NCI-H2081 (cell line): ENCODE results near the gene USP4.

ENCODE experiments used
- DNase-seq, 2 experiments: peaks; one replicate each; lab custom pipeline; 2025; lab: John Stamatoyannopoulos, UW

Gene USP4

DNA sequence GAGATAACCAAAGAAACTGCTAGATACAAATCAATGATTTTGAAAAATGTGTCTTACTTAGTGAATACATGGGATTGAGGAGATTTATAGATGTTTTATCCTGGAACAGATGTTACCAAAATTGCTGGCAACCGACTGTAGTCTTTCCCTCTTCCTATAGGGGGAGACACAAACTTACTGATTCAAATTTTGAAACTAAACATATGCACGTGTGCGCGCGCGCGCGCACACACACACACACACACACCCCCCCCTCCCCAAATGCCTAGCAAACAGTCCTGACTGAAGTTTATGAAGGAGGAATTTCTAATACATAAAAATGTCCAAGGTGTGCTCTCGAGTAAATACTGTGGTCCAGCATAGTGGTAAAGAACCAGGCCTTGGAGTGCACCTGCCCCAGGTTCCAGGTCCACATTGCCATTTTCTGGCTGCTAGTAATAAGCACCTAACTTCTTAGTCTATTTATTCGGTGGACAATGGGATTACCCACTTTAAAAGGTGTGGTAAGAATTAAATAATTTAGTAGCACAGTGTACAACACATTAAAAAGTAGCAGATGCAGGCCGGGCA, 44.3 kb downstream of the USP4 start:
- DNase-seq, result peak in 1 of 2 experiments; percentile 2

- DNase-seq, result no peak
Observed at GRCh38 chr3:49294343-49294742, 45.5 kb downstream of the USP4 start.

DNA sequence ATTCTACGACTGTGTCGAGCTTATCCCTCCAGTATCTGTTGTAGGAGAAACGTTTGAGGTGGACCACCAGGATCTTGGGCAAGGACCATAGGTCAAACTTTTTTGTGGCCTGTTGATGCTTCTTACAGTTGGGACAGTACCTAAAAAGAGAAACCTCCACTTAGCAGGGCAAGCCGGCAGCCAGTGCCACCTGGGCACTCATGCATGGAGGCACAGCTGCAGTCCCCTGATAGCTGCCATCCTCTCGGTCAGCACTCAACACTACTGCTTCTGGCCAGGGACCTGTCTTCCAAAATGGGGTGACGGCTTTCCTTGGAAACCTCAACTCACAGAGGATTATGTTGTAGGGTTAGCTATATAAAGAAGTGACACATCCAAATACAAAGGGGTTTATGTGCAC, 55.9 kb downstream of the USP4 start:
- DNase-seq, result no peak

DNA sequence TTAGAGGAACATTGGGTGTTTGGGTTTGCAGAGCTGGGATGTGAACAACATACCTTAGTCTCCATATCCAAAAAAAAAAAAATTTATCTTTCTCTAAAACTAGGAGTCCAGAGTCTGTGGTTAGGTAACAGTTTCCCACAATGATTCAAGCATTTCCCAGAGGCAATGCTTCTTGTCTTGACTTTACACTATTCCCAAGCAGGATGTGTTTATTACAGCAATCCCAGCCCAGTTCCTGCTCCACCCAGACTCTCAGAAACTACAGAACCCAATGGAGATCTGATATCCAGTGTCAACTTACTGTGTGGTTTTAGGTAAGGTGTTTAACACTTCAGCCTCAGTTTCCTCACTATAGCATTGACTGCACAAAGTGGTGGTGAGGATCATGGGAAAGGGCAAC, 60.5 kb downstream of the USP4 start:
- DNase-seq, result no peak

- no peak for DNase-seq
Observed at GRCh38 chr3:49278548-49278947, 61.3 kb downstream of the USP4 start.

DNA sequence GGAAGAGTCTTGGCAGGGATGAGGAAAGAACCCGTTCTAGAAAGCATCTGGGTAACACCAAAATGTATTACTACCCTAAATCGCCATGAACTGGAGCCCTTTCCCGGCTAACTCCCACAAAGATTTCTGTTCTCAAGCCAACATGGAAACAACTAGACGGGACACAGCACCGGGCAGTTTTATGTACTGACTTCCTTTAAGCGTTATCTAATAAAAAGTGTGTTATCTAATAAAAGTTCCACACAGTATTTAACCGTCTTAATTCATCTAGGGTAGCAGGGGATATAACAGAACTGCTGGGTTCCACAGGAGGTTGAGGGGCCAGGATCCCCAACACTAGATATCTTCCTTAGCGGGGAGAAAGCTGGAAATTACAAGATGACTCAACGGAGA, 62.5 kb downstream of the USP4 start:
- DNase-seq, result no peak

- no peak for DNase-seq
Observed at GRCh38 chr3:49276475-49277382, 63.1 kb downstream of the USP4 start, which contains the start of gene C3orf62. TSS of gene C3orf62 (minus strand) at chr3:49277232. CDS start at chr3:49276872, 360 bp downstream.

- DNase-seq, result no peak
Observed at GRCh38 chr3:49273825-49274532, 65.9 kb downstream of the USP4 start.

- no peak for DNase-seq
Observed at GRCh38 chr3:49271047-49271446, 68.8 kb downstream of the USP4 start.

DNA sequence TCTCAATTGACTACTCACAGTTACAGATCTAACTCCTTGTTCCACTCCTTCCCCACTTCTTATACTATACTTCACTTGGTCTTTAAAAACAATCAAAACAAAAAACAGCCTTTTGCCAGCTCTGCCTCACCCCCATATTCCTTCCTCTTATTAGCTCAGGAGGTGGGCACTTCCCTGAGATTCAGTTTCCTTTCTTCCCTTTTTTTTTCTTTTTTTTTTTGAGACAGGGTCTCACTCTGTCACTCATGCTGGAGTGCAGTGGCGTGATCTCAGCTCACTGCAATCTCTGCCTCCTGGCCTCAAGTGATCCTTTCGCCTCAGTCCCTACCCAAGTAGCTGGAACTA, 69.7 kb downstream of the USP4 start:
- no peak for DNase-seq

DNA sequence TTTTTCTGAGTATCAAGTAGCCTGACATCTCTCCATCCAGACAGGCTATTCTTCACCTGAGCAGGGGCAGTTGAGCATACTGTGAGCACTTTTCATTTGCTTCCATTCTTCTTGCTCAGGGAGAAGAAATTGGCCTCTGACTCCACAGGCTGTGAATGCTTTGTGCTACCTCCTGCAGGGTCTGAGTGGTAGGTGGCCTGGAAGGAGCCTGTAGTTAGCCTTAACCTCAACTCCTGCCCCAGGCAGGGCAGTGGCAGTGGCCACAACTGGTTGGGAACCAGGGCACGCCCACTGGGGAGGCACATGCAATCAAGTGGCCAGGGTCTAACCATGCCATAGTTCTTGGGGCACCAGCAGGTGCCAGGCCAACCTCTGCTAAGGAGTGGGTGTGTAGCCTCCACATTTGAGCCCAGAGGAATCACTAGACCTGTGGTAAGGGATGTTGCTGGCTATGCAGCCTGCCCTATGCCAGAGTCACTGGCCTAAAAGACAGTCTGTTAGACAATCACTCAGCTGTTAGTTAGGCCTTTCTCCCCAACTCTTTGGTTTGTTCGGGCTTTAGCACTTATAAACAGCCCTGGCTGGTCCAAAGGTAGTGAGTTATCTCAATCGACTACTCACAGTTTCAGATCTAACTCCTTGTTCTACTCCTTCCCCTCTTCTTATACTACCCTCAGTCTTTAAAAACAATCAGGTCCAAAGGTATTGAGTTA, 70.3 kb downstream of the USP4 start:
- DNase-seq, result no peak

DNA sequence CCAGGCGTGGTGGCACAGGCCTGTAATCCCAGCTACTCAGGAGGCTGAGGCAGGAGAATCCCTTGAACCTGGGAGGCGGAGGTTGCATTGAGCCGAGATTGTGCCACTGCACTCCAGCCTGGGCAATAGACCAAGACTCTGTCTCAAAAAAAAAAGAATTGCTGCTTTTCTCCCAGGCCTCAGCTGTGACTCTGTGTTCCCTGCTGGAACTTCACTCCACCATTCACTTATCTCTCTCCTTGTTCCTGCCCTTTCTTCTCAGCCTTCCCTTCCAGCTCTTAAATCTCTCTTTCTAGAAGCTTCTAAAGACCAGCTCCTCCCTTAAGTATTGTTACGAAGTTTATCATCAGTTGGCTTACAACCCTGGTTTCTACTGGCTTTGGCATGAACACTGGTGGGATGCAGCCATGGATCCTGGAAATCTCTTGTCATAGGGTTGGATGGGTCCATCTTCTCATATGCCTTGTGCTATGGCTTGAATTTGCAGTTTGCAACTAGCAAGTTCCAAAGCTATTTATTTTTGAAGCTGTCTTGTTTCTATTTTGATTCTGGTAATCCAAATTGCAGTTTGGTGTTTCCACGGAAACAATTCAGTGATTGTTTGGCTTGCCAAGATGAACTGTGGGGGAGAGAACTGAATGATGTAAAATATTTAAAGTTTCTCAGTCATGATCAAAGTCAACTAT, 73.3 kb downstream of the USP4 start:
- DNase-seq, result no peak

DNA sequence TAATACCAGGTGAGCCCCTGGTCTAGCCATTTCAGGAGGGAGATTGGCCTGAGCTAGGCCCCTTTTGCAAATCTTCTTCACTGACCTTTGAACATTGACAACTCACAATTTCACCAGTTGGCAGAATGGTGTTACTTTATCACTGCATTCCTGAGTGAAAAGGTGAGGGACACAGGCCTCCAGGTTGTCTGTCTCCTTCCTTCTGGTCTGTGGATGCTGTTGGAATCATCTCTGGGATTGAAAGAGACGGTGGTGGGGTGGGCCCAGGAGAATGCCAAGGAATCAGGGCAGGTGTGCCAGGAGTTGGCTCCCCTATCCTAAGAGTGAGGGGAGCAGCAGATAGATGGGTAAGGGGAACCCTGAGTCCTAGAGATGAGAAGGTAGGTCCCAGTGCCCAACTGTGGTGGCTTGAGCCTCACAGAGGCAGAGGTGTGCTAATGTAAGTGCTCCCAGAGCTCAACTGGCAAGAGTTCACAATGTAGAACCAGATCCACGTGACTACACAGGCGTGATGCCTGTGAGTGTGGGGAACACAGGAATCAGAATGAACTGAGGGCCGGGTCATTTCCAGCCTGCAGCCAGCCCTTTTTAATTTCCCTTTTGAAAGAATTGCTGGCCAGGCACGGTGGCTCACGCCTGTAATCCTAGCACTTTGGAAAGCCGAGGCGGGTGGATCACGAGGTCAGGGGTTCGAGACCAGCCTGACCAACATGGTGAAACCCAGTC, 74.0 kb downstream of the USP4 start:
- DNase-seq, result no peak

DNA sequence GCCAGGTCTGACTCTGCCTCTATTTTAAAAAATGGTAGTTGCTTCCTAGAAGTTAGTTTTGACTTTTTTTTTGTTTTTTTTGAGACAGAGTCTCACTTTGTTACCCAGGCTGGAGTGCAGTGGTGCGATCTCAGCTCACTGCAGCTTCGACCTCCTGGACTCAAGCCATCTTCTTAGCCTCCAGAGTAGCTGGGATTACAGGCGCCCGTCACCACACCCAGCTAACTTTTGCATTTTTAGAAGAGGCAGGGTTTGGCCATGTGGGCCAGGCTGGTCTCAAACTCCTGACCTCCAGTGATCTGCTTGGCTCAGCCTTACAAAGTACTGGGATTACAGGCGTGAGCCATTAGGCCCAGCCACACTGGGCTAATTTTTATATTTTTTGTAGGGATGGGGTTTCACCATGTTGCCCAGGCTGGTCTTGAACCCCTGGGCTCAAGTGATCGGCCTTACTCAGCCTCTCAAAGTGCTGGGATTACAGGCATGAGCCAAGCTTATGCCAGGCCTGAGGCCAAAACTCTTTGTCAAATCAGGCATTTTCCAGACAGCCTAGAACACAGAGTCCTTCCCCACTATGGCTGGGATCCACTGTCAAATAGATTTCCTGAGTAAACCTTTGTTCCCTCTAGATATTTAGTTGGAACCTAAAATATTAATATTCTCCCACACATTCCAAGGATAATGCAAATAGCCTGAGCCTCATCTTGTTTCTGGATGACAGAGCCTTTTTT, 76.5 kb downstream of the USP4 start:
- DNase-seq, result no peak

DNA sequence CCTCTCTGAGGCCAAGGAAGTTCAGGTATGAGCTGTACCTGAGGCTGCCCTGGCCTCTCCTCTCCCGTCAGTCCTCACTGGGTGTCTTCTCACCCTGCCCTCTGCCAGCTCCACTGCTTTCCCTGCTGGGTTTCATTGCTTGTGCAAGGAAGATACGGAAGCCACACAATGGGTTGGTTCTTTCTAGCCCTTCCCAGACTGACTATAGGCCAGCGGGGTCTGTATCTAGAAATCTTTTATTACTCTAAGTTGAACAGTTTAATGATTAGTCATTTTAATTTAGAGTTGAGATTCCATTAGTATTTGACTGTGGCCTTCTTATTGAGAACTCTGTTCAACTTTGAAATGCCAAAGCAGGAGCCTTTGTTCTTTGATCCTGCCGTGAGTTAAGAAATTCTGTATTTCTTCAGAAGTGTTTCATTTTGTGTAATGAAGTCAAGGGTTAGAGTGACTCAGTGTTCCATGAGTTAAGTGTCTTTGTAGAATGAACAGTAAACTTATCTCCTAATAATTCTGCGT, 79.0 kb downstream of the USP4 start:
- DNase-seq, result no peak

- no peak for DNase-seq
Observed at GRCh38 chr3:49257187-49257586, 82.7 kb downstream of the USP4 start.

GRCh38 chr3:49255718-49256511, 83.9 kb downstream of the USP4 start:
- DNase-seq, result no peak

- no peak for DNase-seq
Observed at GRCh38 chr3:49255112-49255511, 84.7 kb downstream of the USP4 start.

DNA sequence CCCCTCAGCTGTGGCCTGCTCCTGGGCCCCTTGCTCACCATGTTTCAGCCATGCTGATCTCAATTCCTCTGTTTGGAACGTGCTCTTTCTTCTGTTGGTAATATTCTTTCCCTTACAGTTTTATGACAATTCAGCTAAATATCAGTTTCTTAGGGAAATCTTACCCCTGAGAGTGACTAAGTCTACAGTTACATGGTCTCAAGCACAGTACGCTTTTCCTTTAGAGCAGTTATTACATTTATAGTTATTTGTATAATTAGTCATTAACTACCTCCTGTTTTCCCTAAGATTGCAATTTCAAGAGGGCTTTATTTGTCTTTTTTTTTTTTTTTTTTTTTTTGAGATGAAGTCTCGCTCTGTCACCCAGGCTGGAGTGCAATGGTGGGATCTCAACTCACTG, 86.3 kb downstream of the USP4 start:
- no peak for DNase-seq
